CD14-positive monocyte (primary cell): ENCODE results near the gene LOXHD1. TPM values are rescaled to one million over a fixed set of nuclear protein-coding genes. Genes with fewer than 3 reads are reported as not detected.

Source experiments
- DNase-seq, 3 donors: peaks; one replicate each; pipeline ENCODE4 v3.0.0-alpha.2; 2011 to 2022
- H2AFZ ChIP-seq: 2 replicates; pipeline ENCODE4 v1.6.0; 2012; ENCODE audit warnings: mild to moderate bottlenecking, low read depth, low read length, inconsistent platforms; ENCODE audit not compliant: insufficient read depth, poor library complexity, severe bottlenecking
- H3K27ac ChIP-seq, 2 donors: 1 replicate in 1 of 2; 2 replicates in 1 of 2; pipeline ENCODE4 v1.5.1; 2012 to 2013; ENCODE audit warnings: low read length in 2 of 2, control low read depth in 1 of 2, inconsistent platforms in 1 of 2, low read depth in 1 of 2, mild to moderate bottlenecking in 1 of 2
- H3K27me3 ChIP-seq, 2 donors: one replicate each; pipeline versions ENCODE4 v1.6.0 to v1.6.1; 2011 to 2013; ENCODE audit warnings: low read length in 2 of 2; ENCODE audit not compliant: control insufficient read depth in 2 of 2, insufficient read depth in 2 of 2
- H3K36me3 ChIP-seq, 2 donors: replicated peaks in 1 of 2; 1 replicate in 1 of 2; 2 replicates in 1 of 2; pipeline versions ENCODE4 v1.5.1 to v1.6.1; 2012 to 2013; ENCODE audit warnings: low read length in 2 of 2, control low read depth in 1 of 2, inconsistent platforms in 1 of 2, mild to moderate bottlenecking in 1 of 2; ENCODE audit not compliant: insufficient read depth in 2 of 2, control insufficient read depth in 1 of 2
- H3K4me1 ChIP-seq, 2 donors: 1 replicate in 1 of 2; 2 replicates in 1 of 2; pipeline versions ENCODE4 v1.5.1 to v1.6.1; 2012 to 2013; ENCODE audit warnings: low read length in 2 of 2, control low read depth in 1 of 2, inconsistent platforms in 1 of 2, mild to moderate bottlenecking in 1 of 2, moderate library complexity in 1 of 2; ENCODE audit not compliant: insufficient read depth in 2 of 2, control insufficient read depth in 1 of 2
- H3K4me2 ChIP-seq: replicated peaks from 2 replicates; pipeline ENCODE3; 2012; ENCODE audit warnings: low read length, moderate library complexity, mild to moderate bottlenecking; ENCODE audit not compliant: poor library complexity, severe bottlenecking; ENCODE audit errors: extremely low read depth
- H3K4me3 ChIP-seq, 3 experiments: fragments of 200-600 bp in 1 of 3; sonication (generic) in 1 of 3; replicated peaks in 1 of 3; 1 replicate in 2 of 3; 2 replicates in 1 of 3; pipeline ENCODE4 v1.5.1; 2011 to 2013; ENCODE audit warnings: low read length in 3 of 3, mild to moderate bottlenecking in 3 of 3, control low read depth in 2 of 3, low read depth in 2 of 3, inconsistent platforms in 1 of 3, moderate library complexity in 1 of 3
- H3K79me2 ChIP-seq: 2 replicates; pipeline ENCODE4 v1.6.0; 2012; ENCODE audit warnings: mild to moderate bottlenecking, control low read depth, inconsistent platforms, low read length, moderate library complexity; ENCODE audit not compliant: insufficient read depth
- H3K9ac ChIP-seq: 2 replicates; pipeline ENCODE4 v1.6.0; 2017; ENCODE audit warnings: low read length, mild to moderate bottlenecking; ENCODE audit not compliant: insufficient read depth, poor library complexity, severe bottlenecking
- H3K9me3 ChIP-seq, 2 donors: replicated peaks in 1 of 2; 1 replicate in 1 of 2; 2 replicates in 1 of 2; pipeline versions ENCODE4 v1.5.1 to v1.6.1; 2012 to 2013; ENCODE audit warnings: low read length in 2 of 2, control low read depth in 1 of 2; ENCODE audit not compliant: control insufficient read depth in 1 of 2, insufficient read depth in 1 of 2
- H4K20me1 ChIP-seq: 2 replicates; pipeline ENCODE4 v1.6.0; 2012; ENCODE audit warnings: mild to moderate bottlenecking, low read length, control low read depth, moderate library complexity; ENCODE audit not compliant: insufficient read depth
- H3K27ac Mint-ChIP-seq, 7 donors: one replicate each; pipeline ENCODE4 v1.8.0; 2020; ENCODE audit warnings: mild to moderate bottlenecking in 7 of 7, mixed read lengths in 7 of 7, moderate library complexity in 6 of 7, inconsistent platforms in 2 of 7
- H3K27me3 Mint-ChIP-seq, 3 donors: one replicate each; pipeline ENCODE4 v1.8.0; 2021 to 2022; ENCODE audit warnings: low read depth in 3 of 3, mild to moderate bottlenecking in 3 of 3, mixed read lengths in 3 of 3, moderate library complexity in 3 of 3, inconsistent platforms in 1 of 3
- H3K36me3 Mint-ChIP-seq, 2 donors: one replicate each; pipeline ENCODE4 v1.8.0; 2020; ENCODE audit warnings: mixed read lengths in 2 of 2, inconsistent platforms in 1 of 2, mild to moderate bottlenecking in 1 of 2
- H3K4me1 Mint-ChIP-seq: one replicate; pipeline ENCODE4 v1.8.0; 2020; ENCODE audit warnings: mild to moderate bottlenecking, mixed read lengths
- H3K4me3 Mint-ChIP-seq, 2 donors: one replicate each; pipeline ENCODE4 v1.8.0; 2020; ENCODE audit warnings: mild to moderate bottlenecking in 2 of 2, mixed read lengths in 2 of 2, moderate library complexity in 1 of 2
- H3K9me3 Mint-ChIP-seq, 7 donors: one replicate each; pipeline ENCODE4 v1.8.0; 2020 to 2022; ENCODE audit warnings: mixed read lengths in 7 of 7, mild to moderate bottlenecking in 6 of 7, moderate library complexity in 6 of 7, inconsistent platforms in 2 of 7
- CTCF ChIP-seq: fragments of 200-600 bp; IDR thresholded peaks from one replicate; pipeline ENCODE4 v1.8.0; 2022; ENCODE audit warnings: antibody characterized with exemption, mild to moderate bottlenecking
- WGBS: methylation state at CpG from one replicate; pipeline ENCODE4 v1.1.5; 2013; ENCODE audit warnings: missing lambda C conversion rate; ENCODE audit not compliant: insufficient coverage; 5-methylcytosine and 5-hydroxymethylcytosine counted together
- intact Hi-C, 2 donors: fragments of 100-400 bp; cut with micrococcal nuclease; formaldehyde crosslinking; loops; one replicate each; pipeline versions ENCODE4 v1.15.0 to v1.15.1; 2023
- polyA plus RNA-seq, 3 donors: library from polyadenylated mRNA; depleted of rRNA in 1 of 3; unstranded in 2 of 3; stranded (reverse) in 1 of 3; fragments of 300-500 nt in 2 of 3; fragments of >200 nt in 1 of 3; fragmentation: Illumina TruSeq in 2 of 3; gene quantifications; 1 replicate in 2 of 3; 2 replicates in 1 of 3; pipeline ENCODE4 v1.2.3, GENCODE V29; 2012 to 2021

The LOXHD1 gene
- polyA plus RNA-seq, 3 donors, result 0.33 to 10.9 (median 0.61) TPM

DNA sequence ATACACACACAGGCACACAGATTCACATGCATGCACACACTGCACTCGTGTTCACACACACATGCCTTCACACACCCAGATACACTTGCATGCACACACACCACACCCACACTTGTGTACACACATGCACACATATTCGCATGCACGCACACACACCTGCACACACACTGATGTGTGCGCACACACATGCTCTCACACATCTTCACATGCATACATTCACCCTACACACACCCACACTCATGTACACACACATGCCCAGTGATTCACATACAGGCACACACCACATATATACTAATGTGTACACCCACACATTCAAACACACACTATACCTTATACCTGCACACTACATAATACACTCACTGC is 181.6 kb downstream of the LOXHD1 start:
- Mint-ChIP-seq H3K27me3 (peaks cover 1 to 3% (median 2%) of the 10 kb centered on the region in 3 donors), H3K4me1 (no peaks in the 10 kb centered on the region), H3K4me3 (no peak overlapping the region), H3K36me3 (peaks cover 0 to 2% of the 10 kb centered on the region in 2 donors), H3K9me3 (no peaks in the 10 kb centered on the region), H3K27ac (no peak overlapping the region)
- H3K27ac ChIP-seq, result no peak overlapping the region
- H3K9ac ChIP-seq, result no peak overlapping the region
- no peak overlapping the region for H3K4me2 ChIP-seq
- H3K4me3 ChIP-seq, result no peak overlapping the region
- no peaks in the 10 kb centered on the region for H3K79me2 ChIP-seq
- intact Hi-C loops, result no loop called here
- H3K36me3 ChIP-seq, result no peaks in the 10 kb centered on the region
- no peak for TF ChIP-seq CTCF
- H2AFZ ChIP-seq, result no peak overlapping the region
- no peak for DNase-seq
- no peaks in the 10 kb centered on the region for H3K4me1 ChIP-seq
- H3K9me3 ChIP-seq, result no peaks in the 10 kb centered on the region
- 79% methylated on average over 3 of the region's 4 CpGs for WGBS
- H4K20me1 ChIP-seq, result no peaks in the 10 kb centered on the region
- H3K27me3 ChIP-seq, result no peaks in the 10 kb centered on the region

- no peak overlapping the region for H2AFZ ChIP-seq
- peaks cover 0 to 2% of the 10 kb centered on the region in 2 donors for H3K36me3 Mint-ChIP-seq
- H3K79me2 ChIP-seq, result no peaks in the 10 kb centered on the region
- H3K27me3 ChIP-seq, result no peaks in the 10 kb centered on the region
- H3K9me3 Mint-ChIP-seq, result no peaks in the 10 kb centered on the region
- peaks cover 1 to 5% (median 2%) of the 10 kb centered on the region in 3 donors for H3K27me3 Mint-ChIP-seq
- intact Hi-C loops, result no loop called here
- H3K4me2 ChIP-seq, result no peak overlapping the region
- H3K9me3 ChIP-seq, result no peaks in the 10 kb centered on the region
- no peak for TF ChIP-seq CTCF
- H3K4me3 Mint-ChIP-seq, result no peak overlapping the region
- no peak for DNase-seq
- H3K4me1 Mint-ChIP-seq, result no peaks in the 10 kb centered on the region
- H3K36me3 ChIP-seq, result no peaks in the 10 kb centered on the region
- WGBS, result 94% methylated on average over 13 of the region's 14 CpGs
- H3K27ac ChIP-seq, result no peak overlapping the region
- H3K4me1 ChIP-seq, result no peaks in the 10 kb centered on the region
- H3K27ac Mint-ChIP-seq, result no peak overlapping the region
- no peak overlapping the region for H3K9ac ChIP-seq
- H3K4me3 ChIP-seq, result no peak overlapping the region
- H4K20me1 ChIP-seq, result no peaks in the 10 kb centered on the region
These were observed 182.3 kb downstream of the LOXHD1 start for GRCh38 chr18:46474487-46475389.
